A549 (cell line): Measurements from ENCODE around the gene TUBA8. TPM values are rescaled to one million over a fixed set of nuclear protein-coding genes. Genes with fewer than 3 reads are reported as not detected.
"Not testable (repeated sequence)": the region's sequence is repeated elsewhere in the genome, so short reads cannot be mapped to it uniquely, and the experiment has no call there.

Source experiments
- ATAC-seq, 2 experiments: fragments of 200-7000 bp in 1 of 2; fragments of >200 bp in 1 of 2; cut with Nextera tagmentation in 1 of 2; cut with Tn5 transposase in 1 of 2; 3 replicates each; pipeline versions ENCODE4 v1.8.0 to v1.9.1; 2018 to 2020; ENCODE audit warnings: mild to moderate bottlenecking in 1 of 2, moderate library complexity in 1 of 2
- CTCF ChIA-PET: fragments of 300-600 bp; sonication (Branson Sonifier 250); formaldehyde crosslinking; extraction: SDS; loops from one replicate; lab custom pipeline; 2021; ENCODE audit warnings: antibody characterized with exemption, inconsistent platforms; lab: Yijun Ruan, JAX
- POLR2A ChIA-PET: fragments of 350-600 bp; formaldehyde crosslinking; extraction: SDS; loops from one replicate; lab custom pipeline; 2021; ENCODE audit warnings: antibody characterized with exemption, inconsistent platforms; lab: Yijun Ruan, JAX
- DNase-seq, 2 experiments: peaks; one replicate each; pipeline versions ENCODE4 v3.0.0 to v3.0.0-alpha.2; 2011 to 2016; ENCODE audit warnings: low read depth in 1 of 2, low spot score in 1 of 2
- FAIRE-seq: peaks from 2 replicates; lab custom pipeline; 2011; peaks lifted over from hg19 to GRCh38; lab: Jason Lieb, UNC
- H3K27ac ChIP-seq, 2 experiments: fragments of >200 bp; sonication (Bioruptor Twin); formaldehyde crosslinking; 3 replicates each; pipeline ENCODE4 v1.5.1; 2016 to 2017
- H3K4me1 ChIP-seq: fragments of >200 bp; sonication (Bioruptor Twin); formaldehyde crosslinking; 3 replicates; pipeline ENCODE4 v1.6.1; 2016
- H3K4me2 ChIP-seq: fragments of >200 bp; sonication (Bioruptor Twin); formaldehyde crosslinking; 3 replicates; pipeline ENCODE4 v1.6.1; 2016
- H3K4me3 ChIP-seq: fragments of >200 bp; sonication (Bioruptor Twin); formaldehyde crosslinking; 3 replicates; pipeline ENCODE4 v1.5.1; 2016
- H3K9me3 ChIP-seq: fragments of >200 bp; sonication (Bioruptor Twin); formaldehyde crosslinking; 3 replicates; pipeline ENCODE4 v1.6.1; 2016
- BHLHE40 ChIP-seq: IDR thresholded peaks from 2 replicates; pipeline ENCODE4 v1.6.1; 2012; ENCODE audit warnings: low read depth, low read length, inconsistent platforms
- CBX2 ChIP-seq: fragments of 200-600 bp; sonication (generic); IDR thresholded peaks from 2 replicates; pipeline ENCODE4 v1.6.1; 2016; ENCODE audit warnings: low read depth, mild to moderate bottlenecking, borderline replicate concordance
- CBX8 ChIP-seq: fragments of 200-600 bp; sonication (generic); IDR thresholded peaks from 2 replicates; pipeline ENCODE4 v1.6.1; 2016
- CEBPB ChIP-seq, 2 experiments: fragments of >200 bp in 1 of 2; sonication (Bioruptor Twin) in 1 of 2; formaldehyde crosslinking in 1 of 2; IDR thresholded peaks; 2 replicates each; pipeline ENCODE4 v1.6.1; 2012 to 2016
- CHD2 ChIP-seq: fragments of 150-350 bp; IDR thresholded peaks from 2 replicates; pipeline ENCODE4 v1.6.1; 2014; ENCODE audit warnings: low read length; ENCODE audit not compliant: partially characterized antibody
- E2F6 ChIP-seq: IDR thresholded peaks from 2 replicates; pipeline ENCODE4 v1.6.1; 2012; ENCODE audit warnings: low read depth, borderline replicate concordance
- EP300 ChIP-seq, 2 experiments: fragments of >200 bp; sonication (Bioruptor Twin); formaldehyde crosslinking; IDR thresholded peaks; 2 replicates in 1 of 2; 3 replicates in 1 of 2; pipeline ENCODE4 v1.6.1; 2016 to 2017
- FOSB ChIP-seq: fragments of 250-450 bp; sonication (Bioruptor Pico); IDR thresholded peaks from 2 replicates; pipeline ENCODE4 v1.5.0; 2020; ENCODE audit warnings: mild to moderate bottlenecking, moderate library complexity
- GATA3 ChIP-seq: IDR thresholded peaks from 2 replicates; pipeline ENCODE4 v1.6.1; 2012; ENCODE audit warnings: borderline replicate concordance
- HDAC2 ChIP-seq: fragments of 200-600 bp; sonication (generic); IDR thresholded peaks from 2 replicates; pipeline ENCODE4 v1.6.1; 2016
- HEYL ChIP-seq: fragments of 250-450 bp; sonication (Bioruptor Pico); IDR thresholded peaks from 2 replicates; pipeline ENCODE4 v1.8.0; 2021; ENCODE audit warnings: mild to moderate bottlenecking, moderate library complexity
- HMGXB4 ChIP-seq: fragments of 250-450 bp; sonication (Bioruptor Pico); IDR thresholded peaks from 2 replicates; pipeline ENCODE4 v1.5.0; 2021; ENCODE audit warnings: mild to moderate bottlenecking, moderate library complexity, borderline replicate concordance
- HOXB13 ChIP-seq: fragments of 250-450 bp; sonication (Bioruptor Pico); IDR thresholded peaks from 2 replicates; pipeline ENCODE4 v1.5.0; 2020; ENCODE audit warnings: low read depth, mild to moderate bottlenecking, moderate library complexity
- JUN ChIP-seq, 2 experiments: fragments of >200 bp; sonication (Bioruptor Twin); formaldehyde crosslinking; IDR thresholded peaks; 2 replicates in 1 of 2; 3 replicates in 1 of 2; pipeline ENCODE4 v1.6.1; 2016 to 2017
- JUNB ChIP-seq: fragments of >200 bp; sonication (Bioruptor Twin); formaldehyde crosslinking; IDR thresholded peaks from 2 replicates; pipeline ENCODE4 v1.6.1; 2016
- MAX ChIP-seq: IDR thresholded peaks from 2 replicates; pipeline ENCODE4 v1.6.1; 2012
- NFE2L2 ChIP-seq: fragments of 150-350 bp; conservative IDR thresholded peaks from 2 replicates; pipeline ENCODE4 v1.6.1; 2014; ENCODE audit warnings: low read length
- NPAS2 ChIP-seq: fragments of 250-450 bp; sonication (Bioruptor Pico); IDR thresholded peaks from 2 replicates; pipeline ENCODE4 v1.8.0; 2022; ENCODE audit warnings: mild to moderate bottlenecking, moderate library complexity, borderline replicate concordance
- POLR2A ChIP-seq: IDR thresholded peaks from 2 replicates; pipeline ENCODE4 v1.6.1; 2012; ENCODE audit warnings: mild to moderate bottlenecking, low read length
- SMC3 ChIP-seq: fragments of >200 bp; sonication (Bioruptor Twin); formaldehyde crosslinking; IDR thresholded peaks from 3 replicates; pipeline ENCODE4 v1.6.1; 2018; ENCODE audit warnings: inconsistent platforms
- TP53 ChIP-seq: fragments of 250-450 bp; sonication (Bioruptor Pico); IDR thresholded peaks from 2 replicates; pipeline ENCODE4 v1.5.0; 2021; ENCODE audit warnings: mild to moderate bottlenecking, moderate library complexity
- USF2 ChIP-seq: fragments of 450-650 bp; IDR thresholded peaks from 2 replicates; pipeline ENCODE4 v1.6.1; 2014; ENCODE audit warnings: antibody characterized with exemption
- ZC3H11A ChIP-seq: fragments of 450-650 bp; IDR thresholded peaks from 2 replicates; pipeline ENCODE4 v1.6.1; 2014; ENCODE audit warnings: antibody characterized with exemption, mild to moderate bottlenecking
- ZSCAN20 ChIP-seq: fragments of 250-450 bp; sonication (Bioruptor Pico); IDR thresholded peaks from 2 replicates; pipeline ENCODE4 v1.8.0; 2022; ENCODE audit warnings: mild to moderate bottlenecking, moderate library complexity
- whole genome bisulfite sequencing: methylation state at CpG from one replicate; pipeline ENCODE4 v1.1.6; 2017; ENCODE audit errors: missing lambda C conversion rate; 5-methylcytosine and 5-hydroxymethylcytosine counted together
- polyA plus RNA-seq, 4 experiments: library from polyadenylated mRNA; depleted of rRNA in 3 of 4; stranded (reverse); fragments of >200 nt; fragmentation: RNase III in 1 of 4; extraction: RNeasy Plus Mini Kit Qiagen cat#74134 plus additional on column Dnase treatment in 1 of 4; gene quantifications; 2 replicates in 3 of 4; 3 replicates in 1 of 4; pipeline ENCODE4 v1.2.3, GENCODE V29; 2011 to 2017
- TF ChIP-seq, protein P1 (sequence below): fragments of 150-350 bp; IDR thresholded peaks from 2 replicates; pipeline ENCODE4 v1.6.1; 2014; ENCODE audit warnings: low read depth, mild to moderate bottlenecking, low read length
- TF ChIP-seq, protein P2 (sequence below): fragments of >200 bp; sonication (Bioruptor Twin); formaldehyde crosslinking; IDR thresholded peaks from 3 replicates; pipeline ENCODE4 v1.6.1; 2016

Gene TUBA8
- polyA plus RNA-seq, 2 of the 4 experiments (the other 2 are of a cell fraction): 0.13 to 0.66 TPM

GRCh38 chr22:18073467-18073866, 37.1 kb upstream of the TUBA8 start:
- Histone ChIP-seq H3K4me3 (no peak overlapping the region), H3K27ac (no peak overlapping the region), H3K9me3 (no peaks in the 10 kb centered on the region), H3K4me2 (no peak overlapping the region)
- no peak for TF ChIP-seq GATA3
- TF ChIP-seq CHD2: no peak
- TF ChIP-seq NFE2L2: no peak
- no peak for TF ChIP-seq HEYL (CRISPR knock-in tag)
- no peak for TF ChIP-seq EP300 (IDR thresholded peaks at IDR 0.05)
- TF ChIP-seq MAX: no peak
- no peak for TF ChIP-seq HOXB13 (CRISPR knock-in tag)
- no peak for TF ChIP-seq HDAC2
- no peak for TF ChIP-seq BHLHE40
- TF ChIP-seq, protein P1, sequence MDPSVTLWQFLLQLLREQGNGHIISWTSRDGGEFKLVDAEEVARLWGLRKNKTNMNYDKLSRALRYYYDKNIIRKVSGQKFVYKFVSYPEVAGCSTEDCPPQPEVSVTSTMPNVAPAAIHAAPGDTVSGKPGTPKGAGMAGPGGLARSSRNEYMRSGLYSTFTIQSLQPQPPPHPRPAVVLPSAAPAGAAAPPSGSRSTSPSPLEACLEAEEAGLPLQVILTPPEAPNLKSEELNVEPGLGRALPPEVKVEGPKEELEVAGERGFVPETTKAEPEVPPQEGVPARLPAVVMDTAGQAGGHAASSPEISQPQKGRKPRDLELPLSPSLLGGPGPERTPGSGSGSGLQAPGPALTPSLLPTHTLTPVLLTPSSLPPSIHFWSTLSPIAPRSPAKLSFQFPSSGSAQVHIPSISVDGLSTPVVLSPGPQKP: no peak
- no peak for TF ChIP-seq HMGXB4 (CRISPR knock-in tag)
- no peak for TF ChIP-seq JUNB
- TF ChIP-seq CBX2: no peak
- no peak for TF ChIP-seq JUN (IDR thresholded peaks at IDR 0.05)
- TF ChIP-seq POLR2A: no peak
- no peak for TF ChIP-seq CBX8
- TF ChIP-seq E2F6: no peak
- TF ChIP-seq TP53 (CRISPR knock-in tag): no peak
- no peak for TF ChIP-seq CEBPB (IDR thresholded peaks at IDR 0.05)
- TF ChIP-seq ZSCAN20: no peak
- TF ChIP-seq, all 56 proteins: peak for 0
- 58% methylated on average over 1 of the region's 2 CpGs for WGBS
- no peak for ATAC-seq
- no peak for FAIRE-seq
- DNase-seq: no peak
- CTCF ChIA-PET: interaction anchor here (0.8 to 7.2 kb wide), 8 partner anchors 8 to 242 kb away, joined by 3 to 138 read pairs (median 8); partner anchors contain the start of gene MICAL3
- H3K4me1 ChIP-seq: peaks cover 17% of the 10 kb centered on the region
- POLR2A ChIA-PET: no interaction called here

DNA sequence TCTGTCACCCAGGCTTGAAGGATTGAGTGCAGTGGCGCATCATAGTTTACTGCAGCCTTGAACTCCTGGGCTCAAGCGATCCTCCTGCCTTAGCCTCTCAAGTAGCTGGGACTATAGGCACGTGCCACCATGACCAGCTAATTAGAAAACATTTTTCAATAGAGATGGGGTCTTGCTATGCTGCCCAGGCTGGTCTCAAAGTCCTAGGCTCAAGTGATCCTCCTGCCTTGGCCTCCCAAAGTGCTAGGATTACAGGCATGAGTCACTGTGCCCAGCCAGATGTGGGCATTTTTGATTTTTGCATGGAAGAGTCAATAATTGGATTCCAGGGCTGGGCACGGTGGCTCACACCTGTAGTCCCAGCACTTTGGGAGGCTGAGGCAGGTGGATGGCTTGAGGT, 36.7 kb upstream of the TUBA8 start:
- 77% methylated on average over 4 of the region's 4 CpGs for whole genome bisulfite sequencing
- ChIA-PET POLR2A (interaction anchor here (0.7 kb wide), 1 partner anchor 107 kb away, joined by 3 read pairs; no protein-coding TSS in a partner anchor), CTCF (interaction anchor here (0.8 to 7.2 kb wide), 7 partner anchors 9 to 243 kb away, joined by 3 to 138 read pairs (median 10); partner anchors contain the start of gene MICAL3)
- peaks cover 20% of the 10 kb centered on the region for H3K4me1 ChIP-seq
- not testable (repeated sequence) for H3K9me3 ChIP-seq, ATAC-seq, H3K4me2 ChIP-seq, FAIRE-seq, H3K4me3 ChIP-seq, H3K27ac ChIP-seq, DNase-seq

GRCh38 chr22:18075101-18075719, 35.4 kb upstream of the TUBA8 start:
- Histone ChIP-seq H3K4me2 (no peak overlapping the region), H3K9me3 (no peaks in the 10 kb centered on the region), H3K4me1 (peaks cover 24% of the 10 kb centered on the region), H3K27ac (peak overlapping the region; percentile 50 to 60; a peak in 5 of 6 replicates), H3K4me3 (no peak overlapping the region)
- CTCF ChIA-PET: interaction anchor here (0.7 to 7.2 kb wide), 61 partner anchors 7 to 336 kb away, joined by 3 to 138 read pairs (median 6); partner anchors contain the start of gene MICAL3
- DNase-seq: no peak
- ATAC-seq: no peak
- no peak for FAIRE-seq
- POLR2A ChIA-PET: interaction anchor here (0.6 to 1.2 kb wide), 2 partner anchors 75 to 246 kb away, joined by 5 to 6 read pairs; no protein-coding TSS in a partner anchor
- WGBS: 87% methylated on average over 6 of the region's 6 CpGs
- TF ChIP-seq CBX2: no peak
- TF ChIP-seq FOSB (CRISPR knock-in tag): no peak
- TF ChIP-seq, protein P2, sequence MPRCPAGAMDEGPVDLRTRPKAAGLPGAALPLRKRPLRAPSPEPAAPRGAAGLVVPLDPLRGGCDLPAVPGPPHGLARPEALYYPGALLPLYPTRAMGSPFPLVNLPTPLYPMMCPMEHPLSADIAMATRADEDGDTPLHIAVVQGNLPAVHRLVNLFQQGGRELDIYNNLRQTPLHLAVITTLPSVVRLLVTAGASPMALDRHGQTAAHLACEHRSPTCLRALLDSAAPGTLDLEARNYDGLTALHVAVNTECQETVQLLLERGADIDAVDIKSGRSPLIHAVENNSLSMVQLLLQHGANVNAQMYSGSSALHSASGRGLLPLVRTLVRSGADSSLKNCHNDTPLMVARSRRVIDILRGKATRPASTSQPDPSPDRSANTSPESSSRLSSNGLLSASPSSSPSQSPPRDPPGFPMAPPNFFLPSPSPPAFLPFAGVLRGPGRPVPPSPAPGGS: no peak
- TF ChIP-seq CEBPB (IDR thresholded peaks at IDR 0.05): no peak
- no peak for TF ChIP-seq NFE2L2
- TF ChIP-seq HMGXB4 (CRISPR knock-in tag): no peak
- TF ChIP-seq HDAC2: no peak
- TF ChIP-seq EP300 (IDR thresholded peaks at IDR 0.05): no peak
- TF ChIP-seq USF2: no peak
- TF ChIP-seq HEYL (CRISPR knock-in tag): no peak
- no peak for TF ChIP-seq JUNB
- no peak for TF ChIP-seq POLR2A
- no peak for TF ChIP-seq SMC3
- TF ChIP-seq NPAS2 (CRISPR knock-in tag): no peak
- TF ChIP-seq ZC3H11A: no peak
- TF ChIP-seq JUN (IDR thresholded peaks at IDR 0.05): no peak
